Posterior cingulate gyrus (tissue), 11 donors: ENCODE results near the gene TNFSF13.

Experiments used
- DNase-seq, 10 donors: peaks; one replicate each; pipeline versions ENCODE4 v3.0.0 to v3.0.0-alpha.2; 2020 to 2021; ENCODE audit warnings: mixed read lengths in 3 of 10
- intact Hi-C: fragments of 100-400 bp; cut with DNase I; formaldehyde crosslinking; loops from one replicate; pipeline ENCODE4 v1.15.1; 2023

The TNFSF13 gene

DNA sequence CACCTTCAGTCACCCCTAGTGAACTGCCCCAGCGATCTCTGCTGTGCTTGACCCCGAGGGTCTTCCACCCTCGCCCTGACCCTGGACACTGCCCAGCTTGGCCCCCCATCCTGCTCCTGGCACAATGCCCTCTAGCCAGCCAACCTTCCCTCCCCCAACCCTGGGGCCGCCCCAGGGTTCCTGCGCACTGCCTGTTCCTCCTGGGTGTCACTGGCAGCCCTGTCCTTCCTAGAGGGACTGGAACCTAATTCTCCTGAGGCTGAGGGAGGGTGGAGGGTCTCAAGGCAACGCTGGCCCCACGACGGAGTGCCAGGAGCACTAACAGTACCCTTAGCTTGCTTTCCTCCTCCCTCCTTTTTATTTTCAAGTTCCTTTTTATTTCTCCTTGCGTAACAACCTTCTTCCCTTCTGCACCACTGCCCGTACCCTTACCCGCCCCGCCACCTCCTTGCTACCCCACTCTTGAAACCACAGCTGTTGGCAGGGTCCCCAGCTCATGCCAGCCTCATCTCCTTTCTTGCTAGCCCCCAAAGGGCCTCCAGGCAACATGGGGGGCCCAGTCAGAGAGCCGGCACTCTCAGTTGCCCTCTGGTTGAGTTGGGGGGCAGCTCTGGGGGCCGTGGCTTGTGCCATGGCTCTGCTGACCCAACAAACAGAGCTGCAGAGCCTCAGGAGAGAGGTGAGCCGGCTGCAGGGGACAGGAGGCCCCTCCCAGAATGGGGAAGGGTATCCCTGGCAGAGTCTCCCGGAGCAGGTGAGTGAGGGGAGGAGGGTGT is at the start of gene TNFSF13:
TNFSF13 (plus strand) TSS at position 207 of the 776 bp plus-strand sequence; CDS start at position 497, 290 bp downstream.
- intact Hi-C loops, result no loop called here
- peak in 1 of 10 donors; percentile 61 for DNase-seq

GRCh38 chr17:7508846-7509245 is 49.7 kb upstream of the TNFSF13 start:
- intact Hi-C loops, result no loop called here
- no peak for DNase-seq

DNA sequence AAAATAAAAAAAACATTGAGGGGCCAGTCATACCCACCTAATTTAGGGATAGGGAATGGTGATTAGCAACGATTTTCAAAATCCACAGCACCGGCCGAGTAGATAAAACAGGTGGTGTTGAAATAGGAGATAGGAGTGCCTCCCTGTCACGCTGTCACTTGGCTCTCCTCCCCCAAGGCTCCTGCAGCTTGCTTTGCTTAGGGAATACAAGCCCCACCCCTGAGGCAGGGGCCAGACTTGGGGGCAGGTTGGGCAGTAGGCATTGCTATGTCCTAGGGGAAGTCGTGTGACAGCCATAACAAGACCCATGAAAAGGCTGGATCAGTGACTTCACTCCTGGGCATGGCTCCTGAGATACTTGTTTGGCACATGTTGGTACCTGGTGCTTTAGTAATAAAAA is 48.6 kb upstream of the TNFSF13 start:
- no peak for DNase-seq
- intact Hi-C loops, result no loop called here

DNA sequence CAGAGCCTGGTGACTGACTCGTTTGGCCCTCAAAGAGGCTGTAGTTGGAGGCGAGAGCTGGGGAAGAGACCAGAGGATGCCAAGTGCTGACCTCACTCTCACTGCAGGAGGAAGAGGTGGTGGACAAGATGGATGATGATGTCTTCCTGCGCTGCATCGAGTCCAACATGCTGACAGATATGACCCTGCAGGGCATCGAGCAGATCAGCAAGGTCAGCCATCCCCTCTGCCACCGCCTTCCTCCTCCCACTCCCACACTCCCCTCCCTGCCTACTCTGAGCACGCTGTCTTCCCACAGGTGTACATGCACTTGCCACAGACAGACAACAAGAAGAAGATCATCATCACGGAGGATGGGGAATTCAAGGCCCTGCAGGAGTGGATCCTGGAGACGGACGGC is 47.4 kb upstream of the TNFSF13 start:
- intact Hi-C loops, result no loop called here
- no peak for DNase-seq

DNA sequence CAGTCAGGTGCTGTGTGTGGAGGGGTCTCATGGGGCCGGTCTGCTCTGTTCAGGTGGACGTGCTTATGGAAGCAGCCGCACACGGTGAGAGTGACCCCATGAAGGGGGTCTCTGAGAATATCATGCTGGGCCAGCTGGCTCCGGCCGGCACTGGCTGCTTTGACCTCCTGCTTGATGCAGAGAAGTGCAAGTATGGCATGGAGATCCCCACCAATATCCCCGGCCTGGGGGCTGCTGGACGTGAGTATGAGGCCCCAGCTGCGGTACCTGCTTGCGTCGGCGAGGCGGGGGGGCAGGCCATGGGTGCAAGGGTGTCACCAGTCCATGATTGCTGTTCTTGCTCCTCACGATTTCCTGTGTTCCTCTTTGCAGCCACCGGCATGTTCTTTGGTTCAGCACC is 46.4 kb upstream of the TNFSF13 start:
- intact Hi-C loops, result no loop called here
- DNase-seq, result no peak

DNA sequence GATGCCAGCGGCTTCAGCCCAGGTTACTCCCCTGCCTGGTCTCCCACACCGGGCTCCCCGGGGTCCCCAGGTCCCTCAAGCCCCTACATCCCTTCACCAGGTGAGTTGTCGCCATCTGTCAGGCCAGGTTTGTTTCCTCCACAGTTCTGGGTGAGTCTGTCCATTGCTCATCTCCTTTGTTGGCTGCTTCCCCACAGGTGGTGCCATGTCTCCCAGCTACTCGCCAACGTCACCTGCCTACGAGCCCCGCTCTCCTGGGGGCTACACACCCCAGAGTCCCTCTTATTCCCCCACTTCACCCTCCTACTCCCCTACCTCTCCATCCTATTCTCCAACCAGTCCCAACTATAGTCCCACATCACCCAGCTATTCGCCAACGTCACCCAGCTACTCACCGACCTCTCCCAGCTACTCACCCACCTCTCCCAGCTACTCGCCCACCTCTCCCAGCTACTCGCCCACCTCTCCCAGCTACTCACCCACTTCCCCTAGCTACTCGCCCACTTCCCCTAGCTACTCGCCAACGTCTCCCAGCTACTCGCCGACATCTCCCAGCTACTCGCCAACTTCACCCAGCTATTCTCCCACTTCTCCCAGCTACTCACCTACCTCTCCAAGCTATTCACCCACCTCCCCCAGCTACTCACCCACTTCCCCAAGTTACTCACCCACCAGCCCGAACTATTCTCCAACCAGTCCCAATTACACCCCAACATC is 45.6 kb upstream of the TNFSF13 start:
- intact Hi-C loops, result no loop called here

DNA sequence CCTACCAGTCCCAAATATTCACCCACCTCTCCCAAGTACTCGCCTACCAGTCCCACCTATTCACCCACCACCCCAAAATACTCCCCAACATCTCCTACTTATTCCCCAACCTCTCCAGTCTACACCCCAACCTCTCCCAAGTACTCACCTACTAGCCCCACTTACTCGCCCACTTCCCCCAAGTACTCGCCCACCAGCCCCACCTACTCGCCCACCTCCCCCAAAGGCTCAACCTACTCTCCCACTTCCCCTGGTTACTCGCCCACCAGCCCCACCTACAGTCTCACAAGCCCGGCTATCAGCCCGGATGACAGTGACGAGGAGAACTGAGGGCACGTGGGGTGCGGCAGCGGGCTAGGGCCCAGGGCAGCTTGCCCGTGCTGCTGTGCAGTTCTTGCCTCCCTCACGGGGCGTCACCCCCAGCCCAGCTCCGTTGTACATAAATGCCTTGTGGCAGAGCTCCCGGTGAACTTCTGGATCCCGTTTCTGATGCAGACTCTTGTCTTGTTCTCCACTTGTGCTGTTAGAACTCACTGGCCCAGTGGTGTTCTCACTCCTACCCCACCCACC is 44.6 kb upstream of the TNFSF13 start:
- no peak for DNase-seq
- intact Hi-C loops, result loop anchor here (1.0 kb wide), 1 partner anchor 47 kb away; the partner anchor contains the start of gene SENP3

More for the DNA sequence above, 45.6 kb upstream of the TNFSF13 start:
- DNase-seq, result no peak

- no peak for DNase-seq
- intact Hi-C loops, result no loop called here
Measured at GRCh38 chr17:7515911-7516610, 42.5 kb upstream of the TNFSF13 start.

DNA sequence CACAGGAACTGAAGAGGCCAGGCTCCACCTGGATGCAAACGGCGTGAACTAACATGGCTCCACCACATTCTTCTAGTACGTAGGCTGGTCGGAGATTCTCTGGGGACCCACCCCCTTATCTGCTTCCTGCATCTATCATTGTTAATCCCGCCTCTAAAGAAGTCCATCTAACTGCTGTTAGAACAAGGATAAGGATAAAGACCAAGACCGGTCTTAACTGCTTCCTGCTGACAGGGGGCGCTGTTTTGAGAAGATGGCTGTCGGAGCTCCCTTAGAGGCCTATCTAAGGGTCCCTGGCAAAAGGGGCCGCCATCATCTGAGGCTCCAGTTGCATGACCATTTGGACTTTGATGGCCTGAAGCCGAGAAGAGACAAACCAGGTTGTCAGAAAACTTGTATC is 35.5 kb upstream of the TNFSF13 start:
- intact Hi-C loops, result no loop called here

GRCh38 chr17:7528842-7529241 is 29.7 kb upstream of the TNFSF13 start:
- intact Hi-C loops, result no loop called here
- no peak for DNase-seq

More for the DNA sequence above, 35.5 kb upstream of the TNFSF13 start:
- DNase-seq, result no peak

GRCh38 chr17:7530023-7530900 is 28.3 kb upstream of the TNFSF13 start:
- intact Hi-C loops, result no loop called here
- DNase-seq, result peak in 1 of 10 donors; percentile 21

DNA sequence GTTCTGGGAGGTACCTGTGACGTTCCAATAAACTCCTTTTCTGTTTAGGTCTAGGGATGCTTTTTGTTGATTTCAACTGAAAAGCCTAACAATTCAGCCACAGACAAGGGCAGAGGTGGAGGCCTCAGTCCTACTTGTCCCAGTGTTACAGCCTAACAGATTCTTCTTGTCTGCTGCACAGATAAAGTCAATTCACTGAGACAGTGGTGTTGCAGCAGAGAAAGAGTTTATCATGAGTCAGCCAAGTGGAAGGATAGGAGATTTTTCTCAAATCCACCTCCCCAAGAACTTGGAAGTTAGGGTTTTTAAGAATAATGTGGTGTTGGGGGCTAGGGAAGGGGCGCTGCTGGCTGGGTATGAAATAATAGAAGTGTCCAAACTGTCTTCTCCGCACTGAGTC is 20.5 kb upstream of the TNFSF13 start:
- DNase-seq, result no peak
- intact Hi-C loops, result no loop called here

DNA sequence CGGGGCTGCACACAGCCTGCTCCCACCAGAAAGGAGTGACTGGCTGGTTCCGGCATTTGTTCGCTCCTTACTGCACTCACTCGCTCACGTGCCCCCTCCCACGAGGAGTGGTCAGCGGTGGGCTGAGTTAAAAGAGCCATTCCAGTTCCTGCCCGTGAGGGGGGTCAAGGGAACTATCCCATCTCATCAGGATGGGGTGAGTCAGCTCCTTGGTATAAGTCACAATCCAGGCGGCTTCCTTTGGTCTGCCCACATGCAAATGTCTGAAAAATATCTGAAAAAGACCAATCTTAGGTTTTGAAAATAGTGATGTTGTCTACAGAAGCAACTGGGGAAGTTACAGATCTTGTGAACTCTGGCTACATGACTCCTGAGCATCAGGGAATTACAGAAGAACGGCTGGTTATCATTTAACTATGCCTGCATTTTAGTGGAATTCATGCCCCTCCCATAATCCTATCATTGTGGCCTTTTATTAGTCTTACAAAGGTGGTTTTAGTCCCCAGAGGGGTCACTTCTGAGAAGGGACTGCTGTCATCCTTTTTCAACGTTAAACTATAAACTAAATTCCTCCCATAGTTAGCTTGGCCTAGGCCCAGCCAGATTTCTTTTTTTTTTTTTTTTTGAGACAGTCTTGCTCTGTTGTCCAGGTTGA is 19.5 kb upstream of the TNFSF13 start:
- intact Hi-C loops, result no loop called here
- DNase-seq, result no peak

- intact Hi-C loops, result no loop called here
- no peak for DNase-seq
Measured at GRCh38 chr17:7541074-7541621, 17.4 kb upstream of the TNFSF13 start.

- no peak for DNase-seq
- intact Hi-C loops, result no loop called here
Measured at GRCh38 chr17:7544911-7545310, 13.6 kb upstream of the TNFSF13 start.

DNA sequence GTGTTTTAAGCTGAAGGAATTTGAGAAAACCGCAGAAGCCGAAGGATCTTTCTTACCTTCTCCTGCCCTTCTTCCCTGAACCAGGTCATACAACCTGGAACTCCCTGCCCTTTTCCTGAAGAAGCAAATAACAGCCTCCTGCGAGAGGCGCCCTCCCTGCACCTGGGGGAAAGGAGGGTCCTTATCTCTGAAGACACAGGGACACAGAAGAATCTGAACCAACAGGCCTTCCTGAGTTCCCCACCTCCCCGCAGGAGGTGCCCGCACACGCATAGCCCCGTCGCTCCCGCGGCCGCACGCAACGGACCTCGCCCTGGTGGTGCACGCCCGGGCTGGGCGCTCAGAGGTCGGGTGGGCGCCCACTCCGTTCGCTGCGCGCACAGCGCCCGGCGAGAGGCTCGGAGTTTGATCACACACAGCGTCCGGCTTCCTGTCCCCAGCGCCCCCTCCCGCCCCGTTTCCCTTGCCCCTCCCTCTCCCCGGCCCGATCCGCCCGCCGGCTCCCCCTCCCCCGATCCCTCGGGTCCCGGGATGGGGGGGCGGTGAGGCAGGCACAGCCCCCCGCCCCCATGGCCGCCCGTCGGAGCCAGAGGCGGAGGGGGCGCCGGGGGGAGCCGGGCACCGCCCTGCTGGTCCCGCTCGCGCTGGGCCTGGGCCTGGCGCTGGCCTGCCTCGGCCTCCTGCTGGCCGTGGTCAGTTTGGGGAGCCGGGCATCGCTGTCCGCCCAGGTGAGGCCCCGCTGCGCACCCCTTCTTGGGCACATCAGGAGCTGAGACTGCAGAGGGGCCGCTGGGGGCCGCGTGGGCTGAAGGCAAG is 9.8 kb upstream of the TNFSF13 start, which contains the start of gene TNFSF12:
TNFSF12 (plus strand) TSS at position 474 of the 816 bp plus-strand sequence; CDS start at position 570, 96 bp downstream.
- intact Hi-C loops, result no loop called here
- DNase-seq, result peak in 9 of 10 donors; percentile 39 to 90 (median 61)

GRCh38 chr17:7549401-7550055 is 9.0 kb upstream of the TNFSF13 start:
- peak in 4 of 10 donors; percentile 30 to 88 (median 56) for DNase-seq
- intact Hi-C loops, result no loop called here
